Mesendoderm (in vitro differentiated cells): Measurements from ENCODE around the gene MATCAP1.

ENCODE experiments used
- DNase-seq: peaks from one replicate; pipeline ENCODE4 v3.0.0; 2013
- H2AK5ac ChIP-seq: 2 replicates; pipeline ENCODE4 v1.6.1; 2013; ENCODE audit warnings: low read length, inconsistent platforms
- H2BK120ac ChIP-seq: 2 replicates; pipeline ENCODE4 v1.6.1; 2013; ENCODE audit warnings: low read depth, mild to moderate bottlenecking, low read length, moderate library complexity, mixed read lengths
- H2BK15ac ChIP-seq: replicated peaks from 2 replicates; pipeline ENCODE4 v1.6.1; 2013; ENCODE audit warnings: low read depth, mild to moderate bottlenecking, moderate library complexity
- H2BK5ac ChIP-seq: 2 replicates; pipeline ENCODE4 v1.6.1; 2013; ENCODE audit warnings: low read length, inconsistent platforms
- H3K18ac ChIP-seq: 2 replicates; pipeline ENCODE4 v1.6.1; 2013; ENCODE audit warnings: mild to moderate bottlenecking, low read length, mixed read lengths
- H3K23ac ChIP-seq: one replicate; pipeline ENCODE4 v1.6.1; 2013; ENCODE audit warnings: low read length
- H3K27ac ChIP-seq: 2 replicates; pipeline ENCODE4 v1.5.1; 2013; ENCODE audit warnings: low read depth, mild to moderate bottlenecking, inconsistent platforms, low read length, moderate library complexity
- H3K27me3 ChIP-seq: 2 replicates; pipeline ENCODE4 v1.6.1; 2013; ENCODE audit warnings: low read length, control low read depth, mild to moderate bottlenecking, inconsistent platforms; ENCODE audit not compliant: insufficient read depth, poor library complexity
- H3K36me3 ChIP-seq: 2 replicates; pipeline ENCODE4 v1.6.1; 2013; ENCODE audit warnings: low read length, inconsistent platforms; ENCODE audit not compliant: control insufficient read depth, insufficient read depth
- H3K4ac ChIP-seq: one replicate; pipeline ENCODE4 v1.6.1; 2013; ENCODE audit warnings: low read depth, mild to moderate bottlenecking, low read length, moderate library complexity
- H3K4me1 ChIP-seq: 2 replicates; pipeline ENCODE4 v1.6.1; 2013; ENCODE audit warnings: low read depth, low read length, inconsistent platforms; ENCODE audit not compliant: control insufficient read depth
- H3K4me2 ChIP-seq: 2 replicates; pipeline ENCODE4 v1.6.1; 2013; ENCODE audit warnings: low read length
- H3K4me3 ChIP-seq: 2 replicates; pipeline ENCODE4 v1.5.1; 2013; ENCODE audit warnings: mild to moderate bottlenecking, low read length
- H3K56ac ChIP-seq: one replicate; pipeline ENCODE4 v1.6.1; 2013; ENCODE audit warnings: low read length
- H3K79me1 ChIP-seq: 2 replicates; pipeline ENCODE4 v1.6.1; 2013; ENCODE audit warnings: low read length, inconsistent platforms
- H3K79me2 ChIP-seq: 2 replicates; pipeline ENCODE4 v1.6.1; 2013; ENCODE audit warnings: mild to moderate bottlenecking, low read length; ENCODE audit not compliant: control insufficient read depth, insufficient read depth
- H3K9ac ChIP-seq: 2 replicates; pipeline ENCODE4 v1.6.1; 2013; ENCODE audit warnings: low read length, inconsistent platforms
- H4K5ac ChIP-seq: one replicate; pipeline ENCODE4 v1.6.1; 2013; ENCODE audit warnings: low read length
- H4K8ac ChIP-seq: one replicate; pipeline ENCODE4 v1.6.1; 2013; ENCODE audit warnings: low read depth, mild to moderate bottlenecking, control low read depth, low read length, moderate library complexity
- WGBS: extraction: QIAGEN DNeasy Blood & Tissue Kit; methylation state at CpG from one replicate; pipeline ENCODE4 v1.1.7; 2013; ENCODE audit warnings: low lambda C conversion rate, missing lambda C conversion rate; ENCODE audit not compliant: insufficient coverage; ENCODE audit errors: extremely low coverage; 5-methylcytosine and 5-hydroxymethylcytosine counted together

Gene MATCAP1

DNA sequence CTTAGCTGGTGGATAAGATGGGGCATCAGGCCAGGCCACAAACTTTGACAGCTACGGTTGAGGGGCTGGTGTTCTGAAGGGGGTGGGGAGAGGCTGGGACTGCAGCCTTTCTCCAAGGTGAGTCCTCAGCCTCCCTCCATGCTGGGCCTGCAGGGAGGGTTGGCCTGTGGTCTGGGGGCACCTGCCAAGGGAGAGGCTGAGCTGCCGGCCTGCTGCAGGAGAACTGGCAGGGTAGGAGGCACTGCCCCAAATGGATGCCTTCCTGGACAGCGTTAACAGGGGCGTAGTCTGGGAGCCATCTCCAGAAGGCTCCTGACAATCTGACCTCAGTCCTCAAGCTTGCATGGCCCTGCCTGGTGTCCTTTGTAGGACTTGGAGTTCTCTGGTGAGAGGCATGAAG is 20.3 kb upstream of the MATCAP1 start:
- Histone ChIP-seq H3K36me3 (no peaks in the 10 kb centered on the region), H3K4me2 (no peak overlapping the region), H2AK5ac (no peak overlapping the region), H3K79me2 (no peaks in the 10 kb centered on the region), H3K9ac (no peak overlapping the region), H2BK120ac (no peak overlapping the region), H3K4ac (no peak overlapping the region), H4K5ac (no peak overlapping the region), H3K27me3 (no peaks in the 10 kb centered on the region), H3K18ac (no peak overlapping the region), H3K79me1 (no peaks in the 10 kb centered on the region), H3K4me3 (no peak overlapping the region), H3K27ac (no peak overlapping the region), H3K56ac (no peak overlapping the region), H3K4me1 (no peaks in the 10 kb centered on the region), H4K8ac (no peak overlapping the region), H2BK5ac (no peak overlapping the region), H2BK15ac (no peak overlapping the region), H3K23ac (no peak overlapping the region)
- no peak for DNase-seq
- no CpG with 5 or more reads among the region's 4 CpGs for WGBS

GRCh38 chr16:67202956-67203493 is 19.3 kb upstream of the MATCAP1 start:
- Histone ChIP-seq H3K79me2 (no peaks in the 10 kb centered on the region), H3K27me3 (no peaks in the 10 kb centered on the region), H3K79me1 (no peaks in the 10 kb centered on the region), H2AK5ac (no peak overlapping the region), H3K4me1 (no peaks in the 10 kb centered on the region), H3K4me2 (no peak overlapping the region), H3K36me3 (peaks cover 1% of the 10 kb centered on the region), H3K56ac (no peak overlapping the region), H3K23ac (no peak overlapping the region), H3K4me3 (no peak overlapping the region), H4K5ac (no peak overlapping the region), H2BK120ac (no peak overlapping the region), H2BK5ac (no peak overlapping the region), H2BK15ac (no peak overlapping the region), H3K4ac (no peak overlapping the region), H3K9ac (no peak overlapping the region), H4K8ac (no peak overlapping the region), H3K18ac (no peak overlapping the region), H3K27ac (no peak overlapping the region)
- DNase-seq = no peak
- WGBS = no CpG with 5 or more reads among the region's 23 CpGs

DNA sequence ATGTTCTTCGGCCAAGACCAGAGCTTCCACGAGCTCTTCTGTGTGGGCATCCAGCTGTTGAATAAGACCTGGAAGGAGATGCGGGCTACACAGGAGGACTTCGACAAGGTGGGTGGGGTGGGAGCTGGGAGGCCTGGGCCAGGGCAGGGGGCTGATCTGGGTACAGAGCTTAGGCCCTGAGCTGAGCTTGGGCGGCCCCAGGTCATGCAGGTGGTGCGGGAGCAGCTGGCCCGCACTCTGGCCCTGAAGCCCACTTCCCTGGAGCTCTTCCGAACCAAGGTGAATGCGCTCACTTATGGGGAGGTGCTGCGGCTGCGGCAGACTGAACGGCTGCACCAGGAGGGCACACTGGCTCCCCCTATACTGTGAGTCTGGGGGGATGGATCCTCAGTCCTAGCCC is 18.7 kb upstream of the MATCAP1 start:
- DNase-seq = no peak
- Histone ChIP-seq H2BK5ac (no peak overlapping the region), H3K79me2 (no peaks in the 10 kb centered on the region), H2BK15ac (no peak overlapping the region), H3K27ac (no peak overlapping the region), H3K27me3 (no peaks in the 10 kb centered on the region), H3K4ac (no peak overlapping the region), H2AK5ac (no peak overlapping the region), H3K23ac (no peak overlapping the region), H3K18ac (no peak overlapping the region), H3K4me1 (no peaks in the 10 kb centered on the region), H3K4me2 (no peak overlapping the region), H4K8ac (no peak overlapping the region), H2BK120ac (no peak overlapping the region), H3K56ac (no peak overlapping the region), H3K4me3 (no peak overlapping the region), H3K36me3 (peaks cover 3% of the 10 kb centered on the region), H3K9ac (no peak overlapping the region), H4K5ac (no peak overlapping the region), H3K79me1 (no peaks in the 10 kb centered on the region)
- WGBS = no CpG with 5 or more reads among the region's 12 CpGs

DNA sequence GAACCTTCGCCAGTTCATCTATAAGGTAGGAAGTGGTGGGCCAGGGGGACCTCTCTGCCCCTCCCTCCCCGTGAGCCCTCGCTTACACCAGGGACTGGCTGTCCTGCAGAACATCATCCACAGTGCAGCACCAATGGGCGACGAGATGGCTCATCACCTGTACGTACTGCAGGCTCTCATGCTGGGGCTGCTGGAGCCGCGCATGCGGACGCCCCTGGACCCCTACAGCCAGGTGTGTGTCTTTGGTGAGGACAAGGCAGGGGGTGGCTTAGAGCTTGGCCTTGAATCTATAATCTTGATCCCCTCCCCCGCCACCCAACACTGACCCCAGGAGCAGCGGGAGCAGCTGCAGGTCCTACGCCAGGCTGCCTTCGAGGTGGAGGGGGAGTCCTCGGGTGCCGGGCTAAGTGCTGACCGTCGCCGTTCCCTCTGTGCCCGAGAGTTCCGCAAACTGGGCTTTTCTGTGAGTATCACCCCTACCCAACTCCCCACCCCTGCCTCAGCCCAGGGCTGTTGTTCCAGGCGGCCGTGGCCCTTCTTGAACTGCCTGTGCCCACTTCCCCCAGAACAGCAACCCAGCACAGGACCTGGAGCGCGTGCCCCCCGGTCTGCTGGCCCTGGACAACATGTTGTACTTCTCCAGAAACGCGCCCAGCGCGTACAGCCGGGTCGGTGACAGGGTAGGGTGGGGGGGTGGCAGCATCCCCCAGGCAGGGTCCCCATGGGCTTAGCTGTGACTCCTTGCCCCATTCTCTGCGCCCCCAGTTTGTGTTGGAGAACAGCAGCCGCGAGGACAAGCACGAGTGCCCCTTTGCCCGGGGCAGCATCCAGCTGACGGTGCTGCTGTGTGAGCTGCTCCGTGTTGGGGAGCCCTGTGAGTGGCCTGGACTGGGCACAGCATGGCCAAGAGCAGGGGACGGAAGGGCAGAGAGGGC is 17.9 kb upstream of the MATCAP1 start:
- no peak overlapping the region for H3K18ac ChIP-seq
- H3K27ac ChIP-seq = no peak overlapping the region
- no peaks in the 10 kb centered on the region for H3K4me1 ChIP-seq
- no peak overlapping the region for H3K9ac ChIP-seq
- H3K4ac ChIP-seq = no peak overlapping the region
- no peaks in the 10 kb centered on the region for H3K27me3 ChIP-seq
- no peak overlapping the region for H3K4me2 ChIP-seq
- no CpG with 5 or more reads among the region's 40 CpGs for WGBS
- no peaks in the 10 kb centered on the region for H3K79me1 ChIP-seq
- no peak for DNase-seq
- no peak overlapping the region for H2BK15ac ChIP-seq
- H3K23ac ChIP-seq = no peak overlapping the region
- no peaks in the 10 kb centered on the region for H3K79me2 ChIP-seq
- no peak overlapping the region for H4K5ac ChIP-seq
- no peak overlapping the region for H2BK120ac ChIP-seq
- no peak overlapping the region for H3K56ac ChIP-seq
- no peak overlapping the region for H3K4me3 ChIP-seq
- H4K8ac ChIP-seq = no peak overlapping the region
- H2AK5ac ChIP-seq = no peak overlapping the region
- H3K36me3 ChIP-seq = peaks cover 9% of the 10 kb centered on the region
- H2BK5ac ChIP-seq = no peak overlapping the region

GRCh38 chr16:67200491-67200890 is 16.7 kb upstream of the MATCAP1 start:
- H2BK120ac ChIP-seq = no peak overlapping the region
- H3K4me2 ChIP-seq = no peak overlapping the region

More at GRCh38 chr16:67200491-67200890, 16.7 kb upstream of the MATCAP1 start:
- Histone ChIP-seq H3K79me1 (no peaks in the 10 kb centered on the region), H2BK15ac (no peak overlapping the region), H3K27ac (no peak overlapping the region), H3K4me3 (no peak overlapping the region), H2BK5ac (no peak overlapping the region), H3K18ac (no peak overlapping the region), H3K56ac (peak overlapping the region; percentile 30), H3K4ac (no peak overlapping the region), H3K27me3 (no peaks in the 10 kb centered on the region), H3K36me3 (peaks cover 19% of the 10 kb centered on the region), H2AK5ac (no peak overlapping the region), H3K79me2 (no peaks in the 10 kb centered on the region), H3K4me1 (no peaks in the 10 kb centered on the region), H4K5ac (no peak overlapping the region), H3K9ac (no peak overlapping the region), H4K8ac (no peak overlapping the region), H3K23ac (no peak overlapping the region)
- no CpG with 5 or more reads among the region's 8 CpGs for WGBS
- DNase-seq = no peak
